Panc1 (cell line): ENCODE results near the gene PPP6R2. TPM values are rescaled to one million over a fixed set of nuclear protein-coding genes. Genes with fewer than 3 reads are reported as not detected.
A peak's percentile ranks its signal among the peaks of the same experiment; 100 is the strongest.

Experiments
- ATAC-seq: fragments of 200-7000 bp; cut with Tn5 transposase; 2 replicates; pipeline ENCODE4 v1.9.1; 2020; ENCODE audit warnings: mild to moderate bottlenecking, moderate library complexity
- BruUV-seq: library from RNA; stranded (reverse); fragments of 400-500 nt; replicated peaks from 2 replicates; lab custom pipeline; 2021; lab: Mats Ljungman, UMichigan
- CTCF ChIA-PET: fragments of 300-600 bp; sonication (Branson Sonifier 250); formaldehyde crosslinking; loops from one replicate; lab custom pipeline; 2022; ENCODE audit warnings: antibody characterized with exemption; lab: Charles Lee
- POLR2A ChIA-PET: fragments of 300-600 bp; sonication (Branson Sonifier 250); formaldehyde crosslinking; loops from one replicate; lab custom pipeline; 2022; ENCODE audit warnings: antibody characterized with exemption; lab: Charles Lee
- DNase-seq: peaks from one replicate; pipeline ENCODE4 v3.0.0-alpha.2; 2010; ENCODE audit warnings: low read depth, low spot score
- H3K27ac ChIP-seq: 2 replicates; pipeline ENCODE4 v1.5.1; 2011; ENCODE audit warnings: mild to moderate bottlenecking, low read length, inconsistent platforms
- H3K27me3 ChIP-seq: fragments of 200-500 bp; sonication (Bioruptor generic); 2 replicates; pipeline ENCODE4 v1.6.0; 2014; ENCODE audit warnings: low read length, inconsistent platforms; ENCODE audit not compliant: control insufficient read depth, insufficient read depth
- H3K36me3 ChIP-seq: fragments of 200-500 bp; sonication (Bioruptor generic); 2 replicates; pipeline ENCODE4 v1.5.1; 2014; ENCODE audit warnings: inconsistent platforms, mild to moderate bottlenecking, low read length, moderate library complexity; ENCODE audit not compliant: control insufficient read depth, insufficient read depth
- H3K4me1 ChIP-seq: 2 replicates; pipeline ENCODE4 v1.5.1; 2011; ENCODE audit warnings: inconsistent platforms, mild to moderate bottlenecking, low read length, moderate library complexity; ENCODE audit not compliant: control insufficient read depth, insufficient read depth
- H3K4me3 ChIP-seq, 2 experiments: 2 replicates each; pipeline ENCODE4 v1.5.1; 2011 to 2012; ENCODE audit warnings: low read depth in 2 of 2, low read length in 2 of 2, mild to moderate bottlenecking in 2 of 2, inconsistent platforms in 1 of 2, moderate library complexity in 1 of 2
- H3K9me3 ChIP-seq: fragments of 200-500 bp; sonication (Bioruptor generic); 2 replicates; pipeline ENCODE4 v1.5.1; 2014; ENCODE audit warnings: low read depth, mild to moderate bottlenecking, inconsistent platforms, low read length, moderate library complexity; ENCODE audit not compliant: control insufficient read depth, insufficient read depth
- CTCF ChIP-seq: fragments of 450-650 bp; IDR thresholded peaks from 2 replicates; pipeline ENCODE4 v1.5.1; 2017; ENCODE audit warnings: mild to moderate bottlenecking
- POLR2AphosphoS5 ChIP-seq: IDR thresholded peaks from 2 replicates; pipeline ENCODE4 v1.6.1; 2012; ENCODE audit warnings: mild to moderate bottlenecking, low read depth, low read length, moderate library complexity
- REST ChIP-seq, 2 experiments: IDR thresholded peaks; 2 replicates each; pipeline ENCODE4 v1.6.1; 2011 to 2012; ENCODE audit warnings: low read depth in 2 of 2, control low read depth in 1 of 2, low read length in 1 of 2, mild to moderate bottlenecking in 1 of 2, moderate library complexity in 1 of 2; ENCODE audit not compliant: insufficient read depth in 1 of 2
- SIN3A ChIP-seq: IDR thresholded peaks from 2 replicates; pipeline ENCODE4 v1.6.1; 2012; ENCODE audit warnings: low read depth, mild to moderate bottlenecking, low read length, moderate library complexity, borderline replicate concordance; ENCODE audit not compliant: insufficient read depth
- TCF7L2 ChIP-seq: IDR thresholded peaks from 2 replicates; pipeline ENCODE4 v1.6.1; 2011; ENCODE audit warnings: mild to moderate bottlenecking, low read depth, low read length, inconsistent platforms
- in situ Hi-C: cut with HindIII; loops from 2 replicates; pipeline ENCODE4 v1.10.0; 2016; ENCODE audit warnings: low sequenced_read_pairs, low pct_unique_long_range_greater_than_20kb
- intact Hi-C: fragments of 100-400 bp; cut with micrococcal nuclease; formaldehyde crosslinking; loops from one replicate; pipeline ENCODE4 v1.10.0; 2022; ENCODE audit not compliant: unreplicated experiment
- total RNA-seq: library from RNA; stranded (reverse); gene quantifications from one replicate; pipeline ENCODE4 v1.2.1, GENCODE V29; 2021; ENCODE audit not compliant: unreplicated experiment

PPP6R2 gene
- total RNA-seq, 1 experiment from 2014 or later, result 52.8 TPM

GRCh38 chr22:50316114-50317065, 26.7 kb upstream of the PPP6R2 start:
- DNase-seq (no peak), ATAC-seq (no peak)
- TF ChIP-seq CTCF (no peak), POLR2AphosphoS5 (no peak), REST (IDR thresholded peaks at IDR 0.05; ENCODE audit: insufficient read depth in 1 of 2, low read depth in 2 of 2, low read length in 1 of 2) (no peak), SIN3A (no peak), TCF7L2 (no peak)
- no peaks in the 10 kb centered on the region for H3K9me3 ChIP-seq
- BruUV-seq, result no TSS peak
- H3K36me3 ChIP-seq, result no peaks in the 10 kb centered on the region
- POLR2A ChIA-PET, result interaction anchor here (0.6 kb wide), 1 partner anchor 9 kb away, joined by 4 read pairs; the partner anchor contains the start of gene PLXNB2
- in situ Hi-C loops, result no loop called here
- H3K4me3 ChIP-seq, result no peak overlapping the region
- H3K4me1 ChIP-seq, result peaks cover 9% of the 10 kb centered on the region; the same call in 1 of the 2 replicates
- intact Hi-C loops, result no loop called here
- H3K27me3 ChIP-seq, result no peaks in the 10 kb centered on the region
- CTCF ChIA-PET, result interaction anchor here (0.5 kb wide), 1 partner anchor 75 kb away, joined by 3 read pairs; no protein-coding TSS in a partner anchor
- no peak overlapping the region for H3K27ac ChIP-seq

DNA sequence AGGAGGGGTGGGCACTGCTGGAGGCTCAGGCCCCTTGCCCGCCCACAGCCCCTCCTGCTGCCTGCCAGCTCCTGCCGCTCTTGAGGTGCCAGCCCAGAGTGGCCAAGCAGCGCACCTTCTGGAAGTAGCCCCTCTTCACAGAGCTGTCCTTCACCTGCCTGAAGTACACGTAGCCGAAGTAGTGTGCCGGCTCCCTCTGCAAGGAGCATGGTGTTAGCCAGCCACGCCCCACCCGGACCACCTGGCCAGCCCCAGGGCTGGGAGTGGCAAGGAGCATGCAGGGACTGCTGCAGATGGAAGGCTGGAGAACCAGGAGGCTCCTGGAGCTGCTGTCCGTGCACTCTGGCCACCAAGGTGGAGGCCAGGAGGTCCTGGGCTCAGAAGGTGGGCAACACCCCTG, 25.9 kb upstream of the PPP6R2 start:
- CTCF ChIA-PET, result no interaction called here
- H3K4me3 ChIP-seq, result no peak overlapping the region
- no peaks in the 10 kb centered on the region for H3K9me3 ChIP-seq
- H3K4me1 ChIP-seq, result peaks cover 9% of the 10 kb centered on the region; the same call in 1 of the 2 replicates
- DNase-seq (no peak), ATAC-seq (0 out of 2 replicates have a peak, but pooled peaks have one; percentile 8)
- no peaks in the 10 kb centered on the region for H3K36me3 ChIP-seq
- BruUV-seq, result no TSS peak
- H3K27me3 ChIP-seq, result no peaks in the 10 kb centered on the region
- no peak overlapping the region for H3K27ac ChIP-seq
- in situ Hi-C loops (no loop called here), intact Hi-C loops (no loop called here)
- POLR2A ChIA-PET, result interaction anchor here (0.6 kb wide), 1 partner anchor 10 kb away, joined by 4 read pairs; the partner anchor contains the start of gene PLXNB2
- TF ChIP-seq REST (IDR thresholded peaks at IDR 0.05; ENCODE audit: insufficient read depth in 1 of 2, low read depth in 2 of 2, low read length in 1 of 2) (no peak), POLR2AphosphoS5 (no peak), SIN3A (no peak), CTCF (no peak), TCF7L2 (no peak)
